Fibroblast of lung (primary cell): ENCODE data around the gene POR.
A peak's percentile ranks its signal among the peaks of the same experiment; 100 is the strongest.

ENCODE experiments used
- EZH2 ChIP-seq: IDR thresholded peaks from 2 replicates; pipeline ENCODE4 v1.5.1; 2012; ENCODE audit warnings: low read length, control low read depth, mild to moderate bottlenecking; ENCODE audit errors: missing control alignments
- TF ChIP-seq, protein P1 (sequence below), 2 donors: IDR thresholded peaks in 1 of 2; conservative IDR thresholded peaks in 1 of 2; 1 replicate in 1 of 2; 2 replicates in 1 of 2; pipeline ENCODE4 v1.5.1; 2011 to 2012; ENCODE audit warnings: low read length in 2 of 2, control low read depth in 1 of 2, inconsistent platforms in 1 of 2, low read depth in 1 of 2, mild to moderate bottlenecking in 1 of 2

DNA sequence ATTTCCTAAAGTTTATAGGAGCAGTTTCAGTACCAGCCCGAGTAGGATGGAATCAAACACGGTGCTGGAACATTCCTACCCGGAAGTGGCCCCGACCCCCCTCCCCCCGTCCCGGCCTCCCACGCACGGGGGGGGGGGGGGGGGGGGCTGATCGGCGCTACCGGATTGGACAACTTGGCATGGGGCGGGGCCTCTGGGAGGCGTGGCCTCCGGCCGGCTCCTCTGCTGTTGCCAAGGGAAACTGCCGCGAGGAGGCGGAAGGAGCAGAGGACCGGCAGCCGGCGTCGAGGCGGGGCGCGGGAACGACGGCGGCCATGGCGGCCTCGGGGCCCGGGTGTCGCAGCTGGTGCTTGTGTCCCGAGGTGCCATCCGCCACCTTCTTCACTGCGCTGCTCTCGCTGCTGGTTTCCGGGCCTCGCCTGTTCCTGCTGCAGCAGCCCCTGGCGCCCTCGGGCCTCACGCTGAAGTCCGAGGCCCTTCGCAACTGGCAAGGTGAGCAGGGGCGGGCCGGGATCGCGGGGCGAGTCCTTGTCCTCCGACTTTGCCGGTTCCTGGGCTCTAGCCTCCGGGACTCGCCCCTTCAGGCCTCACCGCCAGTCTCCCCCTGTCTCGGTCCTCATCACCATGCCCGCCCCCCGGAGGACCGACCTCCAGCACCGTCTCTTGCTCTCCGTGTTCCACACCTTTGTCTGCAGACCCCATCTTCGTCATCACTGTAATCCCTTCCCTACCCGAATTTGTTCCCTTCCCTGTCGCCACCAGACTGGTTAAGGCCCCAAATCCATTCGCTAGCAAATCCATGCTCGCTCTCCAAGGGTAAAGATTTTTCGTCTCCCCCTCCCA, 36.0 kb upstream of the POR start, which contains the start of gene RHBDD2:
- TF ChIP-seq, protein P1, sequence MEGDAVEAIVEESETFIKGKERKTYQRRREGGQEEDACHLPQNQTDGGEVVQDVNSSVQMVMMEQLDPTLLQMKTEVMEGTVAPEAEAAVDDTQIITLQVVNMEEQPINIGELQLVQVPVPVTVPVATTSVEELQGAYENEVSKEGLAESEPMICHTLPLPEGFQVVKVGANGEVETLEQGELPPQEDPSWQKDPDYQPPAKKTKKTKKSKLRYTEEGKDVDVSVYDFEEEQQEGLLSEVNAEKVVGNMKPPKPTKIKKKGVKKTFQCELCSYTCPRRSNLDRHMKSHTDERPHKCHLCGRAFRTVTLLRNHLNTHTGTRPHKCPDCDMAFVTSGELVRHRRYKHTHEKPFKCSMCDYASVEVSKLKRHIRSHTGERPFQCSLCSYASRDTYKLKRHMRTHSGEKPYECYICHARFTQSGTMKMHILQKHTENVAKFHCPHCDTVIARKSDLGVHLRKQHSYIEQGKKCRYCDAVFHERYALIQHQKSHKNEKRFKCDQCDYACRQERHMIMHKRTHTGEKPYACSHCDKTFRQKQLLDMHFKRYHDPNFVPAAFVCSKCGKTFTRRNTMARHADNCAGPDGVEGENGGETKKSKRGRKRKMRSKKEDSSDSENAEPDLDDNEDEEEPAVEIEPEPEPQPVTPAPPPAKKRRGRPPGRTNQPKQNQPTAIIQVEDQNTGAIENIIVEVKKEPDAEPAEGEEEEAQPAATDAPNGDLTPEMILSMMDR (conservative IDR thresholded peaks at IDR 0.05 in 1 of 2, IDR thresholded peaks at IDR 0.05 in 1 of 2; ENCODE audit: low read depth in 1 of 2, low read length in 2 of 2): peak in 1 of 2 donors; percentile 16
- TF ChIP-seq EZH2: no peak
